Pancreas (tissue), 10 donors: Measurements from ENCODE around the gene EXD2. TPM values are rescaled to one million over a fixed set of nuclear protein-coding genes. Genes with fewer than 3 reads are reported as not detected.

Experiments used
- ATAC-seq, 4 donors: fragments of 200-7000 bp; cut with Tn5 transposase; one replicate each; pipeline versions ENCODE4 v1.8.0 to v1.9.1; 2020; ENCODE audit warnings: mild to moderate bottlenecking in 4 of 4, moderate library complexity in 4 of 4
- DNase-seq, 6 donors: peaks; one replicate each; pipeline ENCODE4 v3.0.0-alpha.2; 2020
- FAIRE-seq: peaks from 2 replicates; lab custom pipeline; 2012; peaks lifted over from hg19 to GRCh38; lab: Jason Lieb, UNC
- H3K27ac ChIP-seq, 4 donors: fragments of 200-600 bp; sonication (generic); 1 replicate in 3 of 4; 2 replicates in 1 of 4; pipeline versions ENCODE4 v1.5.0 to v1.8.0; 2020
- H3K27me3 ChIP-seq, 4 donors: fragments of 200-600 bp; one replicate each; pipeline ENCODE4 v1.8.0; 2021
- H3K36me3 ChIP-seq, 3 donors: fragments of 200-600 bp; sonication (generic) in 1 of 3; one replicate each; pipeline versions ENCODE4 v1.5.0 to v1.8.0; 2020 to 2021
- H3K4me1 ChIP-seq, 3 donors: fragments of 200-600 bp; one replicate each; pipeline ENCODE4 v1.8.0; 2021
- H3K4me3 ChIP-seq, 4 donors: fragments of 200-600 bp; sonication (generic) in 2 of 4; one replicate each; pipeline versions ENCODE4 v1.5.0 to v1.8.0; 2020 to 2021
- H3K9me3 ChIP-seq, 4 donors: fragments of 200-600 bp; one replicate each; pipeline ENCODE4 v1.8.0; 2021
- WGBS, 2 donors: extraction: QIAGEN DNeasy Blood & Tissue Kit; methylation state at CpG; one replicate each; pipeline ENCODE4 v1.1.7; 2013; 5-methylcytosine and 5-hydroxymethylcytosine counted together
- intact Hi-C, 3 donors: fragments of 100-400 bp; cut with DNase I; formaldehyde crosslinking; loops; one replicate each; pipeline versions ENCODE4 v1.11.1 to v1.14.2; 2022
- polyA plus RNA-seq, 2 donors: library from polyadenylated mRNA; stranded (reverse); fragments of 200-250 nt; gene quantifications; one replicate each; pipeline ENCODE4 v1.2.3, GENCODE V29; 2013
- total RNA-seq, 6 donors: library from RNA; stranded (reverse); fragmentation: NEBNext Ultra II Directional in 4 of 6; extraction: Animal tissue kit (Norgen Biotek cat#: 25700) in 4 of 6; gene quantifications; one replicate each; pipeline versions ENCODE4 v1.2.1 to v1.2.4, GENCODE V29; 2021 to 2023
- TF ChIP-seq, protein P1 (sequence below), 4 donors: fragments of 200-600 bp; sonication (generic) in 3 of 4; IDR thresholded peaks; one replicate each; pipeline versions ENCODE4 v1.5.0 to v1.8.0; 2021; ENCODE audit warnings: antibody characterized with exemption in 4 of 4
- donor health status: healthy with polysubstance abuse.
- donor health status: DM: no; HTN: no; CAD: no; lungs with moderate emphysema.
- donor health status: DM: no; HTN: no; CAD: no.
- donor health status: control.
- donor health status: control.
- donor health status: Bipolar disorder and iron deficiency.
- donor health status: DM: yes; HTN: yes; CAD: no.
- donor health status: DM: no; HTN: no; CAD: no.
- donor health status: DM: no; HTN: no; CAD: no.
- donor health status: DM: yes; HTN: yes; CAD: no.

Gene EXD2
- total and polyA plus RNA-seq, 8 donors, result 9.5 to 24.5 (median 18.5) TPM

DNA sequence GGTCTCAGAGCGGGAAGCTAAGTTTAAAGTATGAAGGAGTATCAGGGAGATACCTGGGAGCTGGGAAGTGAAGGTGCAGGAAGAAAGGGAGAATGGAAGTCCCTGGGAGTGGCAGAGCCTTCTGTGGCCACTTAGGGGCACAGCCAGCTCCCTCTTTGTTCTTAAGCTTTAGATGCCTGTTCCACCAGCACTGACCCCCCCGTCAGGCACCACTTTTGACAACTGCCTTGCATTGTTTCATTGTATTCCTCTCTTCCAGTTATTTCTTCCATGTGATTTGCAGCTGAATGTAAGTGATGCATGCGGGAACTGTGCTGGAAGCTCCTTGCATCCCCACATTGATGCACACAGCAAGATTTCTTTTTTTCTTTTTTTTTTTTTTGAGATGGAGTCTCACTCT is 71.2 kb downstream of the EXD2 start:
- H3K27ac ChIP-seq, result no peak overlapping the region
- no peaks in the 10 kb centered on the region for H3K36me3 ChIP-seq
- no peak for FAIRE-seq
- no peaks in the 10 kb centered on the region for H3K27me3 ChIP-seq
- no peaks in the 10 kb centered on the region for H3K9me3 ChIP-seq
- no peak overlapping the region for H3K4me3 ChIP-seq
- no peak for DNase-seq
- TF ChIP-seq, protein P1, sequence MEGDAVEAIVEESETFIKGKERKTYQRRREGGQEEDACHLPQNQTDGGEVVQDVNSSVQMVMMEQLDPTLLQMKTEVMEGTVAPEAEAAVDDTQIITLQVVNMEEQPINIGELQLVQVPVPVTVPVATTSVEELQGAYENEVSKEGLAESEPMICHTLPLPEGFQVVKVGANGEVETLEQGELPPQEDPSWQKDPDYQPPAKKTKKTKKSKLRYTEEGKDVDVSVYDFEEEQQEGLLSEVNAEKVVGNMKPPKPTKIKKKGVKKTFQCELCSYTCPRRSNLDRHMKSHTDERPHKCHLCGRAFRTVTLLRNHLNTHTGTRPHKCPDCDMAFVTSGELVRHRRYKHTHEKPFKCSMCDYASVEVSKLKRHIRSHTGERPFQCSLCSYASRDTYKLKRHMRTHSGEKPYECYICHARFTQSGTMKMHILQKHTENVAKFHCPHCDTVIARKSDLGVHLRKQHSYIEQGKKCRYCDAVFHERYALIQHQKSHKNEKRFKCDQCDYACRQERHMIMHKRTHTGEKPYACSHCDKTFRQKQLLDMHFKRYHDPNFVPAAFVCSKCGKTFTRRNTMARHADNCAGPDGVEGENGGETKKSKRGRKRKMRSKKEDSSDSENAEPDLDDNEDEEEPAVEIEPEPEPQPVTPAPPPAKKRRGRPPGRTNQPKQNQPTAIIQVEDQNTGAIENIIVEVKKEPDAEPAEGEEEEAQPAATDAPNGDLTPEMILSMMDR (IDR thresholded peaks at IDR 0.05), result no peak
- intact Hi-C loops, result no loop called here
- peaks cover 0 to 9% (median 0%) of the 10 kb centered on the region in 3 donors for H3K4me1 ChIP-seq
- 80 to 85% methylated on average over 3 of the region's 3 CpGs for WGBS, 2 donors
- no peak for ATAC-seq

DNA sequence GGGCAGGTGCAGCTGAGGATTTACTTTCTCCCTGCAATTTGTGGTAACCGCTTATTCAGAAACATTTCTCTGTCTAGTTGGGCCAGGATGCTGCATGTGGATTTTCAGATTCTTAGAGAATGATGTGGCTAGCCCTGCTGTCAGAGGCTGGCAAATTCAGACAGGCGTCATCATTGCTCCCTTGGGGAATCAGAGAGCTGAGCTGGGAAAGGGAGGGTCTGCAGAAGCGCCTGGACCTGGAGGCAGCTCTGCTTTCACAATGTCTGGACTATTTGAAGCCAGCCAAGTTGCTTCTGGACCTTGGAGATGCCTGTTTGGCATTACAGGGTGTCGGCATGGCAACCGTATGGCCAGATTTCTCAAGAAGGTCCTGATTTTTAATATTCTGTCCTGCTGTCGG is 72.1 kb downstream of the EXD2 start:
- no peak overlapping the region for H3K27ac ChIP-seq
- H3K27me3 ChIP-seq, result no peaks in the 10 kb centered on the region
- DNase-seq (no peak), ATAC-seq (peak in 1 of 4 donors; percentile 6), FAIRE-seq (no peak)
- 89 to 93% methylated on average over 6 of the region's 6 CpGs for WGBS, 2 donors
- H3K4me3 ChIP-seq, result no peak overlapping the region
- H3K36me3 ChIP-seq, result no peaks in the 10 kb centered on the region
- H3K4me1 ChIP-seq, result peaks cover 0 to 9% (median 0%) of the 10 kb centered on the region in 3 donors
- H3K9me3 ChIP-seq, result no peaks in the 10 kb centered on the region
- intact Hi-C loops, result no loop called here
- TF ChIP-seq, protein P1 (IDR thresholded peaks at IDR 0.05), result no peak

DNA sequence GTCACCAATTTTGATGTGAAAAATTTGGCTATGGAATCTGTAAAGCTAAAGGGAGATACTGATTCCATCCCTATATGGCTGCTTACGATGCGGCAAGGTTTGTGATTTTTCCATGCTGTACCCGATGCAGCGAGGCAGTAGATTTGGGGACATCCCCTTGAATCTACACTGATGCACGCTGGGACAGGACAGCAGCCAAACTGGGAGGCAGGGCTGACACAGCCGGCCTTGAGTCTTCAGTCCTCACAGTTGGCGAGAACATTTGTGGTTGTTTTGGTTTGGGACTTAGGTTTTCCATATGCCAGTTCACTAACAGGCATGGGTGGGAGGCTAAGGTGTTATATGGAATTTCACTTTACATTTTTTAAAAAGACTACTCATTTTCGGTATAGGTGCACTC is 72.5 kb downstream of the EXD2 start:
- no peak for ATAC-seq
- H3K36me3 ChIP-seq, result no peaks in the 10 kb centered on the region
- H3K4me3 ChIP-seq, result no peak overlapping the region
- peaks cover 0 to 9% (median 0%) of the 10 kb centered on the region in 3 donors for H3K4me1 ChIP-seq
- TF ChIP-seq, protein P1 (IDR thresholded peaks at IDR 0.05), result no peak
- H3K9me3 ChIP-seq, result no peaks in the 10 kb centered on the region
- H3K27ac ChIP-seq, result no peak overlapping the region
- DNase-seq, result no peak
- no peaks in the 10 kb centered on the region for H3K27me3 ChIP-seq
- intact Hi-C loops, result no loop called here
- FAIRE-seq, result no peak
- 65 to 76% methylated on average over 8 of the region's 8 CpGs for WGBS, 2 donors

DNA sequence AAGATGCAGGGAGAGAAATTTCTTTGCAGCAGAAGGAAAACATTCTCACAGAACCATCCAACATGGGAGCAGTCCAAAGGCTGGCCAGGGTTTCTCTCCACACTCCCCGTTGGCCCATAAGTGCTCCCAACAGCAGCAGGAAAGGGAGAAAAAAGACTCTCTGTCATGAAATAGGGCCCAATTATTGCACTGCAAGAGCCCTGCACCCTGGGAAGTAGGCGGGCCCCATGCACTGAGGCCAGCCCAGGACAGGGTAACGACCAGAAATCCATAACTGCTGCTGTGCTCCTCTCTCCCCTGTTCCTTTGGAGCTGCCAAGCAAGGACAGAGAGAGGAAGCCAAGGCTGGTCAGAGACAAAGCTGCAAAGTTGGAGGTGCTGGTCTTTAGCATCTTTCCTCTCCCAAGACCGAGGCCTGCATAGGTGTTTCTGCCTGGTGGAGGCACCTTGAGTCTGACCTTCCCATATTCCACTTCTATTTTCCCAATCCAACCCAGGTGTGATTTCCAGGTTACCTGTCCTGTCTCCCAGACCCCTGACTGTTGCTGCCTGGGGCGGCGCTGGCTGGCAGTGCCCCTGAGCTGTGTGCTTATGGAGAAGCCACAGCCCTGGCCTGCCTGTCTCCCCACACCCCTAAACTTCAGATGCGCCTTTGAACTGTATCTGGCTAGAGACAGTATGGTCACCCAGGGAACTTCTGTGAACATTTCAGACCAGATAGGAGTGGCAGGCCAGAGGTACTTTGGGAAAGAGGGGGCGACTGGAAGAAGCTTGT is 75.5 kb downstream of the EXD2 start:
- no peak overlapping the region for H3K4me3 ChIP-seq
- no peak overlapping the region for H3K27ac ChIP-seq
- intact Hi-C loops, result no loop called here
- TF ChIP-seq, protein P1 (IDR thresholded peaks at IDR 0.05), result no peak
- H3K27me3 ChIP-seq, result no peaks in the 10 kb centered on the region
- H3K9me3 ChIP-seq, result no peaks in the 10 kb centered on the region
- no peaks in the 10 kb centered on the region for H3K4me1 ChIP-seq
- ATAC-seq, result no peak
- WGBS, 2 donors, result 84 to 90% methylated on average over 8 of the region's 8 CpGs
- FAIRE-seq, result no peak
- H3K36me3 ChIP-seq, result no peaks in the 10 kb centered on the region
- no peak for DNase-seq

DNA sequence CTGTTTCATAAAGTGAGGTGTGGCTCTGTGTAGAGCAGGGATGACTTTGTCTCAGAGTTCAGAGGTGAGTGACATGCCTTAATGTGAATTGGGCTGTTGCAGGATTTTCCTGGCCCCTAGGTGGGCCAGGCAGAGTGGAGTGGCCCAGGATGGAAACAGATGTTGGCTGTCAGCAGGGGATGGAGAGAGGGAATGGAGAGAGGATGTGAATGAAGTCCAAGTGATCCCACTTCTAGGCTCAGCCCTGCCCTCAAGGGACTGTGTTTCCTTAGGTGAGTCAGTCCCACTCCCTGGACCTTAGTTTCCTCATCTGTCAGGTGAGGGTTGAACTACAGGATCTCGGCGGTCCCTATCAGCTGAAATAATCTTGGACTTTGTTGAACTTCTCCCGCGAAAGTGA is 76.2 kb downstream of the EXD2 start:
- WGBS, 2 donors, result 62% methylated on average over 4 of the region's 4 CpGs
- H3K4me1 ChIP-seq, result no peaks in the 10 kb centered on the region
- no peak overlapping the region for H3K27ac ChIP-seq
- H3K9me3 ChIP-seq, result no peaks in the 10 kb centered on the region
- DNase-seq, result no peak
- no peaks in the 10 kb centered on the region for H3K36me3 ChIP-seq
- FAIRE-seq, result no peak
- intact Hi-C loops, result no loop called here
- no peaks in the 10 kb centered on the region for H3K27me3 ChIP-seq
- TF ChIP-seq, protein P1 (IDR thresholded peaks at IDR 0.05), result no peak
- no peak for ATAC-seq
- no peak overlapping the region for H3K4me3 ChIP-seq
